T-cell (primary cell): Measurements from ENCODE around the gene SLC43A2. TPM values are rescaled to one million over a fixed set of nuclear protein-coding genes. Genes with fewer than 3 reads are reported as not detected.

Experiments
- ATAC-seq, 4 experiments: fragments of 200-7000 bp in 3 of 4; fragments of 150-1000 bp in 1 of 4; cut with Tn5 transposase; replicated peaks in 1 of 4; 1 replicate in 3 of 4; 2 replicates in 1 of 4; pipeline ENCODE4 v1.10.0; 2021; ENCODE audit warnings: moderate library complexity in 3 of 4, mild to moderate bottlenecking in 2 of 4, moderate number of reproducible peaks in 1 of 4
- CTCF ChIA-PET, 2 donors: fragments of 300-600 bp; sonication (Branson Sonifier 250); formaldehyde crosslinking; loops; one replicate each; lab custom pipeline; 2022; ENCODE audit warnings: antibody characterized with exemption in 2 of 2; lab: Charles Lee
- POLR2A ChIA-PET, 2 donors: fragments of 300-600 bp; sonication (Branson Sonifier 250); formaldehyde crosslinking; loops; one replicate each; lab custom pipeline; 2022; ENCODE audit warnings: antibody characterized with exemption in 2 of 2; lab: Charles Lee
- DNase-seq, 35 experiments: peaks; one replicate each; pipeline versions ENCODE4 v3.0.0 to v3.0.0-alpha.2; 2013 to 2023
- H3K27ac ChIP-seq: one replicate; pipeline ENCODE4 v1.5.1; 2013; ENCODE audit warnings: low read length
- H3K27me3 ChIP-seq, 2 experiments: replicated peaks in 1 of 2; 1 replicate in 1 of 2; 2 replicates in 1 of 2; pipeline versions ENCODE4 v1.6.1 to v1.7.0; 2013; ENCODE audit warnings: low read length in 1 of 2, mixed read lengths in 1 of 2; ENCODE audit not compliant: control insufficient read depth in 2 of 2, insufficient read depth in 2 of 2; ENCODE audit errors: extremely low read depth in 1 of 2
- H3K36me3 ChIP-seq, 2 donors: 1 replicate in 1 of 2; 2 replicates in 1 of 2; pipeline versions ENCODE4 v1.6.1 to v1.7.0; 2013; ENCODE audit warnings: low read length in 1 of 2; ENCODE audit not compliant: control insufficient read depth in 2 of 2, insufficient read depth in 1 of 2; ENCODE audit errors: extremely low read depth in 1 of 2
- H3K4me1 ChIP-seq, 2 experiments: 1 replicate in 1 of 2; 2 replicates in 1 of 2; pipeline versions ENCODE4 v1.6.1 to v1.7.0; 2013; ENCODE audit warnings: low read length in 2 of 2, mixed read lengths in 1 of 2; ENCODE audit not compliant: insufficient read depth in 2 of 2, control insufficient read depth in 1 of 2; ENCODE audit errors: extremely low read depth in 1 of 2
- H3K4me3 ChIP-seq, 2 donors: 1 replicate in 1 of 2; 2 replicates in 1 of 2; pipeline versions ENCODE4 v1.5.1 to v1.7.0; 2013; ENCODE audit warnings: mild to moderate bottlenecking in 2 of 2, low read length in 1 of 2, moderate library complexity in 1 of 2; ENCODE audit not compliant: control insufficient read depth in 1 of 2; ENCODE audit errors: extremely low read depth in 1 of 2
- H3K9me3 ChIP-seq: 2 replicates; pipeline ENCODE4 v1.7.0; 2013
- H3K27ac Mint-ChIP-seq, 2 donors: one replicate each; pipeline ENCODE4 v1.8.0; 2020 to 2021; ENCODE audit warnings: mild to moderate bottlenecking in 2 of 2, mixed read lengths in 2 of 2
- H3K27me3 Mint-ChIP-seq, 2 donors: one replicate each; pipeline ENCODE4 v1.8.0; 2021 to 2022; ENCODE audit warnings: mixed read lengths in 2 of 2
- H3K36me3 Mint-ChIP-seq: one replicate; pipeline ENCODE4 v1.8.0; 2021; ENCODE audit warnings: mixed read lengths
- H3K4me1 Mint-ChIP-seq, 3 donors: one replicate each; pipeline ENCODE4 v1.8.0; 2020 to 2022; ENCODE audit warnings: mixed read lengths in 3 of 3, mild to moderate bottlenecking in 1 of 3
- H3K4me3 Mint-ChIP-seq, 3 donors: one replicate each; pipeline ENCODE4 v1.8.0; 2020 to 2022; ENCODE audit warnings: mild to moderate bottlenecking in 3 of 3, mixed read lengths in 3 of 3, moderate library complexity in 3 of 3
- H3K9me3 Mint-ChIP-seq, 3 donors: one replicate each; pipeline ENCODE4 v1.8.0; 2020 to 2022; ENCODE audit warnings: mixed read lengths in 3 of 3
- WGBS: methylation state at CpG from one replicate; pipeline ENCODE4 v1.1.5; 2013; ENCODE audit warnings: missing lambda C conversion rate; ENCODE audit not compliant: insufficient coverage; 5-methylcytosine and 5-hydroxymethylcytosine counted together
- total RNA-seq, 35 experiments: library from RNA in 6 of 35; stranded (reverse) in 6 of 35; fragments of 120-200 nt in 1 of 35; gene quantifications; one replicate each; pipeline versions ENCODE4 v1.2.1 to v1.2.4 and lab custom pipeline; 2013 to 2026

SLC43A2 gene
- total RNA-seq, 5 donors from 2014 or later (not counting 1 experiment from before 2014, with no cell fraction given) = 3.8 to 14.7 (median 7.8) TPM

GRCh38 chr17:1607971-1608320 lies 20.7 kb downstream of the SLC43A2 start:
- POLR2A ChIA-PET = no interaction called here
- H3K4me3 ChIP-seq = no peak overlapping the region
- H3K4me3 Mint-ChIP-seq = no peak overlapping the region
- peaks cover 0 to 4% (median 0%) of the 10 kb centered on the region in 3 donors for H3K4me1 Mint-ChIP-seq
- H3K9me3 Mint-ChIP-seq = no peaks in the 10 kb centered on the region
- no peaks in the 10 kb centered on the region for H3K36me3 Mint-ChIP-seq
- ATAC-seq (no peak), DNase-seq (no peak)
- no peak overlapping the region for H3K27ac Mint-ChIP-seq
- peaks cover 0 to 2% of the 10 kb centered on the region in 2 donors for H3K27me3 Mint-ChIP-seq
- WGBS = 56% methylated on average over 3 of the region's 5 CpGs
- no peak overlapping the region for H3K27ac ChIP-seq
- no peaks in the 10 kb centered on the region for H3K9me3 ChIP-seq
- no peaks in the 10 kb centered on the region for H3K36me3 ChIP-seq
- H3K27me3 ChIP-seq = peaks cover 0 to 16% of the 10 kb centered on the region in 2 experiments
- peaks cover 0 to 7% of the 10 kb centered on the region in 2 experiments for H3K4me1 ChIP-seq
- CTCF ChIA-PET = interaction anchor here in 1 of 2 donors (1.3 kb wide), 1 partner anchor 34 kb away, joined by 4 read pairs; no protein-coding TSS in a partner anchor

- Histone ChIP-seq H3K27ac (no peak overlapping the region), H3K27me3 (peaks cover 0 to 16% of the 10 kb centered on the region in 2 experiments), H3K4me3 (no peak overlapping the region), H3K36me3 (no peaks in the 10 kb centered on the region), H3K4me1 (peaks cover 0 to 7% of the 10 kb centered on the region in 2 experiments), H3K9me3 (no peaks in the 10 kb centered on the region)
- H3K27ac Mint-ChIP-seq = no peak overlapping the region
- ChIA-PET POLR2A (interaction anchor here in 1 of 2 donors (0.5 kb wide), 1 partner anchor 87 kb away, joined by 3 read pairs; no protein-coding TSS in a partner anchor), CTCF (interaction anchor here in 1 of 2 donors (1.3 kb wide), 1 partner anchor 32 kb away, joined by 4 read pairs; no protein-coding TSS in a partner anchor)
- peaks cover 0 to 2% of the 10 kb centered on the region in 2 donors for H3K27me3 Mint-ChIP-seq
- no peak for ATAC-seq
- DNase-seq = no peak
- H3K9me3 Mint-ChIP-seq = peaks cover 0 to 3% (median 0%) of the 10 kb centered on the region in 3 donors
- WGBS = 92% methylated on average over 20 of the region's 26 CpGs
- H3K4me1 Mint-ChIP-seq = peaks cover 0 to 4% (median 0%) of the 10 kb centered on the region in 3 donors
- H3K36me3 Mint-ChIP-seq = peaks cover 3% of the 10 kb centered on the region
- H3K4me3 Mint-ChIP-seq = no peak overlapping the region
Measured at GRCh38 chr17:1606352-1606985, 22.2 kb downstream of the SLC43A2 start.

- H3K36me3 Mint-ChIP-seq = peaks cover 3% of the 10 kb centered on the region
- H3K4me1 ChIP-seq = peaks cover 0 to 7% of the 10 kb centered on the region in 2 experiments
- no peaks in the 10 kb centered on the region for H3K9me3 ChIP-seq
- H3K27me3 ChIP-seq = peaks cover 0 to 16% of the 10 kb centered on the region in 2 experiments
- DNase-seq (no peak), ATAC-seq (no peak)
- H3K27ac Mint-ChIP-seq = no peak overlapping the region
- WGBS = 90% methylated on average over 9 of the region's 19 CpGs
- H3K4me3 Mint-ChIP-seq = no peak overlapping the region
- no peaks in the 10 kb centered on the region for H3K36me3 ChIP-seq
- H3K27me3 Mint-ChIP-seq = peaks cover 0 to 2% of the 10 kb centered on the region in 2 donors
- H3K27ac ChIP-seq = no peak overlapping the region
- peaks cover 0 to 4% (median 0%) of the 10 kb centered on the region in 3 donors for H3K4me1 Mint-ChIP-seq
- CTCF ChIA-PET = interaction anchor here (0.5 to 0.6 kb wide), 2 partner anchors 98 to 145 kb away, joined by 5 to 6 read pairs; no protein-coding TSS in a partner anchor
- no peak overlapping the region for H3K4me3 ChIP-seq
- H3K9me3 Mint-ChIP-seq = peaks cover 0 to 4% (median 0%) of the 10 kb centered on the region in 3 donors
- POLR2A ChIA-PET = no interaction called here
Measured at GRCh38 chr17:1605681-1606351, 22.8 kb downstream of the SLC43A2 start.

GRCh38 chr17:1604831-1605528 lies 23.7 kb downstream of the SLC43A2 start:
- peaks cover 0 to 16% of the 10 kb centered on the region in 2 experiments for H3K27me3 ChIP-seq
- DNase-seq = no peak
- ATAC-seq = no peak
- ChIA-PET CTCF (no interaction called here), POLR2A (no interaction called here)
- 60% methylated on average over 32 of the region's 35 CpGs for WGBS
- Mint-ChIP-seq H3K9me3 (peaks cover 0 to 4% (median 0%) of the 10 kb centered on the region in 3 donors), H3K36me3 (peaks cover 3% of the 10 kb centered on the region), H3K27me3 (peaks cover 0 to 2% of the 10 kb centered on the region in 2 donors), H3K27ac (no peak overlapping the region), H3K4me1 (peaks cover 0 to 4% (median 0%) of the 10 kb centered on the region in 3 donors), H3K4me3 (no peak overlapping the region)
- H3K9me3 ChIP-seq = no peaks in the 10 kb centered on the region
- no peak overlapping the region for H3K4me3 ChIP-seq
- peaks cover 0 to 7% of the 10 kb centered on the region in 2 experiments for H3K4me1 ChIP-seq
- H3K27ac ChIP-seq = no peak overlapping the region
- H3K36me3 ChIP-seq = no peaks in the 10 kb centered on the region

GRCh38 chr17:1601571-1601970 lies 27.1 kb downstream of the SLC43A2 start:
- Histone ChIP-seq H3K9me3 (no peaks in the 10 kb centered on the region), H3K27ac (no peak overlapping the region), H3K36me3 (peaks cover 0 to 2% of the 10 kb centered on the region in 2 donors), H3K4me3 (no peak overlapping the region), H3K27me3 (peaks cover 0 to 11% of the 10 kb centered on the region in 2 experiments), H3K4me1 (no peaks in the 10 kb centered on the region)
- CTCF ChIA-PET = no interaction called here
- ATAC-seq (no peak), DNase-seq (no peak)
- Mint-ChIP-seq H3K36me3 (peaks cover 3% of the 10 kb centered on the region), H3K9me3 (peaks cover 0 to 4% (median 0%) of the 10 kb centered on the region in 3 donors), H3K4me1 (no peaks in the 10 kb centered on the region), H3K27ac (no peak overlapping the region), H3K27me3 (peaks cover 0 to 2% of the 10 kb centered on the region in 2 donors), H3K4me3 (no peak overlapping the region)
- 95% methylated on average over 14 of the region's 14 CpGs for WGBS
- POLR2A ChIA-PET = no interaction called here
